ENCODE data around the gene AMBP. TPM values are rescaled to one million over a fixed set of nuclear protein-coding genes. Genes with fewer than 3 reads are reported as not detected.

Gene AMBP
- total and polyA plus RNA-seq, 2 of the 13 experiments (the other 11 are each of a cell fraction or from before 2014, with no cell fraction given) = 1,510 to 2,580 TPM

GRCh38 chr9:114082017-114082762 is 4.1 kb upstream of the AMBP start (continued):
- peak; percentile 60 for TF ChIP-seq YY1 (IDR thresholded peaks at IDR 0.05; ENCODE audit: insufficient read depth, insufficient replicate concordance, low read depth, low read length)
- peak; percentile 25; the same call in 1 of the 2 replicates for TF ChIP-seq MEF2D (CRISPR knock-in tag; IDR thresholded peaks at IDR 0.05)
- no peak for TF ChIP-seq HES4 (CRISPR knock-in tag; IDR thresholded peaks at IDR 0.05; ENCODE audit: borderline replicate concordance)
- TF ChIP-seq ZNF354B (CRISPR knock-in tag; IDR thresholded peaks at IDR 0.05) = no peak
- no peak for TF ChIP-seq HNRNPUL1 (IDR thresholded peaks at IDR 0.05; ENCODE audit: low read depth, low read length)
- TF ChIP-seq ZNF34 (CRISPR knock-in tag; IDR thresholded peaks at IDR 0.05; ENCODE audit: borderline replicate concordance) = peak; percentile 70; the same call in 1 of the 2 replicates
- peak; percentile 97 for TF ChIP-seq HBP1 (CRISPR knock-in tag; IDR thresholded peaks at IDR 0.05; ENCODE audit: low read depth)
- no peak for TF ChIP-seq KIAA2018 (CRISPR knock-in tag; IDR thresholded peaks at IDR 0.05; ENCODE audit: borderline replicate concordance)
- TF ChIP-seq ZNF687 (CRISPR knock-in tag; IDR thresholded peaks at IDR 0.05) = peak; percentile 94
- TF ChIP-seq MTA3 (CRISPR knock-in tag; IDR thresholded peaks at IDR 0.05) = no peak
- 0 out of 2 replicates have a peak, but pooled peaks have one; percentile 41 for TF ChIP-seq TSC22D2 (CRISPR knock-in tag; IDR thresholded peaks at IDR 0.05; ENCODE audit: borderline replicate concordance)
- TF ChIP-seq PBX2 (CRISPR knock-in tag; IDR thresholded peaks at IDR 0.05) = 0 out of 2 replicates have a peak, but pooled peaks have one; percentile 17
- TF ChIP-seq POLR2G (IDR thresholded peaks at IDR 0.05; ENCODE audit: low read depth, low read length) = peak; percentile 57
